NCI-H460 (cell line): ENCODE results near the gene AVEN. TPM values are rescaled to one million over a fixed set of nuclear protein-coding genes. Genes with fewer than 3 reads are reported as not detected.
"Not testable (repeated sequence)": the region's sequence is repeated elsewhere in the genome, so short reads cannot be mapped to it uniquely, and the experiment has no call there.

ENCODE experiments used
- DNase-seq: peaks from one replicate; pipeline ENCODE4 v3.0.0-alpha.2; 2016; ENCODE audit warnings: low read depth; ENCODE audit errors: extremely low read depth
- polyA plus RNA-seq: library from polyadenylated mRNA; depleted of rRNA; stranded (reverse); fragments of >200 nt; gene quantifications from 2 replicates; pipeline ENCODE4 v1.2.3, GENCODE V29; 2014; cell fraction: nucleus; rRNA removed
- total RNA-seq: library from RNA; depleted of rRNA; stranded (reverse); fragments of >200 nt; shearing (Covaris generic); gene quantifications from 2 replicates; pipeline ENCODE4 v1.2.3, GENCODE V29; 2014; rRNA removed

AVEN gene, protein sequence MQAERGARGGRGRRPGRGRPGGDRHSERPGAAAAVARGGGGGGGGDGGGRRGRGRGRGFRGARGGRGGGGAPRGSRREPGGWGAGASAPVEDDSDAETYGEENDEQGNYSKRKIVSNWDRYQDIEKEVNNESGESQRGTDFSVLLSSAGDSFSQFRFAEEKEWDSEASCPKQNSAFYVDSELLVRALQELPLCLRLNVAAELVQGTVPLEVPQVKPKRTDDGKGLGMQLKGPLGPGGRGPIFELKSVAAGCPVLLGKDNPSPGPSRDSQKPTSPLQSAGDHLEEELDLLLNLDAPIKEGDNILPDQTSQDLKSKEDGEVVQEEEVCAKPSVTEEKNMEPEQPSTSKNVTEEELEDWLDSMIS
- 16.5 and 18.1 TPM in 2 replicates for total RNA-seq
- 3.0 and 5.9 TPM in 2 replicates for polyA plus RNA-seq

DNA sequence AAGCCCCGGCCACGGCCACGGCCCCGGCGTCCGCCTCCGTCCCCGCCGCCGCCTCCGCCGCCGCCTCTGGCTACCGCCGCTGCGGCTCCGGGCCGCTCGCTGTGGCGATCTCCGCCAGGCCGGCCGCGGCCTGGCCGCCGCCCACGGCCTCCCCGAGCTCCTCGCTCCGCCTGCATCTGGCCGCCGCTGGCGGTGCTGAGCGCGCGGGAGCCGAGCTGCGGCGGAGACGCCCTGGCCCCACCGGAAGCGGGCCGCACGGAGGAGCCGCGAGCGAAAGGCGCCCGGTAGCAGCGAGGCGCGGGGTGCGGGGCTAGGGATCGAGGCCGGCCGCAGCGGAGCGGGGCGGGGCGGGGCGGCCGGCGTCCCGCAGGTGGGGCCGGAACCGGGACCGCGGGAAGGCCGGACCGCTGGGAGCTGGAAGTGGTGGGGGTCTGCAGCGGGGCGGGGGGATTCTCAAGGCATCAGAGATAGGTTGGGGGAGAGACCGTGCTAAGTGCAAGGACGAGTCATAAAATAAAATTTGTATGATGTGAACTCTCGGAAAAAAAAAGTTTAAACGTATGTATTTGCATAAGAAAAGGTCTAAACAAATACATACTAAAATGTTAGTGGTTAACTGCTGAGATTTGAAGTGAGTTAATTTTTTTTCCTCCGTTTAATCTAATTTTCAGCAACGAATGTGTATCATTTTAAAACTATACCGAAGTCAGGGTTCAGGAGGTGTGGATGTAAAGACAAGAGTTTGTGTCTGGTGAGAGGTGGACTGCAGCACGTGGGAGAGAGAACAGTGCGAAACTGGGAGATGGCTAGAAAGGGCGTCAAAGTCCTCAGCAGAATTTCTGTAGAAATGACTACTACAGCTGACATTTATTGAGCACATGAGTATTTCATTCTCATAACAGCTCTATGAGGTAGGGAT lies at the start of gene AVEN:
Gene AVEN, minus strand, starts transcription at position 334 of the 919 bp plus-strand sequence. Its CDS starts 158 bp downstream, at position 176.
- no peak for DNase-seq

DNA sequence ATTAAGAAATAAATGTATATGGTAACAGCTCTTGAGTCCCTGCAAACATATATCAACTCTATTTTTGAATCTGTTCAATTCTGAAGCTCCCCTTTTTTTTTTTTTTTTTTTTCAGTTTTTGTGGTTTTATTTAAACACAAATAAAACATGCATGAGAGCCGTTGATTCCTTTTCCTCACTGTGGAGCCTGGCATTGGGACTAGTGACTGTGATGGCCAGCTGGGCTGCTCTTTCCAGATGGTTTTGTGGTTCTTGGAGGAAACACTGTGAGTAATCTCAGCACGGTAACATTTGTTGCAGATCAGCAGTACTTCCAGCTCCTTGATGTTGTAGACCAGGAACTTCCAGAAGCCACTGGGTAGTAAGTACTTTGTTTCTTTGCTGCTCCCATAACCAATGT lies 46.7 kb upstream of the AVEN start:
- no peak for DNase-seq

DNA sequence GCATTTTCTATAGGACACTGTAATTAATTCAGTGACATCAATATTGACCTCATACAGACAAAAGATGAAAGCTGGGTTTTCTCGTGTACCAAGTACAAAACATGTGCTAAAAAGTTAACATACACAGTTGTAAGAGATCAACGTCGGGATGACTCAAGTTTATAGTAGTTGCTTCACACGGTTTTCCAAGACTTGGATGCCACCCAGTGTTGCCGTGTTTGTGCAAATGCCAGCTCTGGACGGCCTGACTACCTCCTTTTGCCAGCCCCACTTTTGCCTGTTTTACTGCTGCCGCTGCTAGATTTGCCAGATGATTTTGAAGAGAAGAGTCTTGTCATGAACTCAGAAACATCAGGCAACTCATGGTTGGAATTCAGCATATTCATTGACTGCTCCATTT lies 45.1 kb upstream of the AVEN start:
- peak; percentile 18 for DNase-seq

DNA sequence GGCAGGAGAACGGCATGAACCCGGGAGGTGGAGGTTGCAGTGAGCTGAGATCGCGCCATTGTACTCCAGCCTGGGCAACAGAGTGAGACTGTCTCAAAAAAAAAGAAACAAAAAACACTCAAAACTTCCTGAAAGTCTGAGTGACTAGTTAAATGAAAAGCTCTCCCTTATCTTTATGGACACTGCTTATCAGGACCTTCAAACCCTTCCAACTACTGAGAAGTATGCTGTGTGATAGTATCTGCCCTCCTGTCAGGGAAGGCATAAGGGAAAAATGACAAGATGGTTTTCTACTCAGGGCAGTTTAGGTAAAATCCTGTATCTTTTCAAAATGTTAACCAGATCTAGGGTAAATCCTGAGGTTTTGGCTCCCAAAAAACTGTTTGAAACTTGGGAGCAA lies 40.9 kb upstream of the AVEN start:
- no peak for DNase-seq

DNA sequence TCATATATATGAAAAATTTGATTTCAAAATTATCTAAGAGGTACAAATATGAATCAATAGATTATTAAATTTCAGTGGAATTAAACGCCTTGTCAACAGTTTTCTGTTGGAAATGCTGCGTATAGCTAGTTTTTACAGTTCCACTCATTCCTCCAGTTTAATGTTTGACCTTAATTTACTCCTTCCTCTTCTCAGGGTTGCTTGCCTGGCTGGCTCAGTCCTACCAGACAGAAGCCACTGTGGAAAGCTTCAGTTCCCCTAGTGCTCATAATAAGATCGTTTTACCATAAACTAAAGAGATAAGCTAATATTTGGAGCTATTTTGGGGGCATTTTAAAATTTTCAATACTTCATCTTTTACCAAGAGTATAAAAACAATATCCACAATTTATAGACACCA lies 39.9 kb upstream of the AVEN start:
- no peak for DNase-seq

DNA sequence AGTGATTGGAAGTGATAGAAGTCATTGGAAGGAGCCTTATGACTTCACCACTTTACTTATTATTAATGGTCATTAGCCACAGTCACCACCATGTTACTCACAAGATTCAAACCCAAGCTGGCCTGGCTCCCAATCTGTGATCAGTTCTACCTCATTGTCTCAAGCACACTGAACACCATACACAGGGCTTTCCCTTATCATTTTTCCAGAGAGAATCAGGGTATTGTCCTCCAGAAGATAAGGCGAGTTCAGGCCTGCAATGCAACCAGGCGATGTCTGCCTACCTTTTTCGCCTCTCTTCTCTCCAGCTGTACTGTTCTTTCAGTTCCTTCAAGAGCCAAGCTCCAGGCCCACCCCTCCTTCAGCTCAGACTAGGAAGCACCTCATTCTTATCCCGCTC lies 37.8 kb upstream of the AVEN start:
- DNase-seq, result no peak

DNA sequence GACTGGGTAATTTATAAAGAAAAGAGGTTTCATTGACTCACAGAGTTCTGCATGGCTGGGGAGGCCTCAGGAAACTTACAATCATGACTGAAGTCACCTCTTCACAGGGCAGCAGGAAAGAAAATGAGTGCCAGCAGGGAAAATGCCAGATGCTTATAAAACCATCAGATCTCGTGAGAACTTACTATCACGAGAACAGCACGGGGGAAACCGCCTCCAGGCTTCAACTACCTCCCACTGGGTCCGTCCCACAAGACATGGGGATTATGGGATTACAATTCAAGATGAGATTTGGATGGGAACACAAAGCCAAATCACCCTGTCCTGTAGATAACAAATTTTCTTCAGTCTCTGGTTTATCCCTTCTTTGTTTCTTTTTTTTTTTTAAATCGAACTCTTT lies 31.0 kb upstream of the AVEN start:
- DNase-seq, result no peak

DNA sequence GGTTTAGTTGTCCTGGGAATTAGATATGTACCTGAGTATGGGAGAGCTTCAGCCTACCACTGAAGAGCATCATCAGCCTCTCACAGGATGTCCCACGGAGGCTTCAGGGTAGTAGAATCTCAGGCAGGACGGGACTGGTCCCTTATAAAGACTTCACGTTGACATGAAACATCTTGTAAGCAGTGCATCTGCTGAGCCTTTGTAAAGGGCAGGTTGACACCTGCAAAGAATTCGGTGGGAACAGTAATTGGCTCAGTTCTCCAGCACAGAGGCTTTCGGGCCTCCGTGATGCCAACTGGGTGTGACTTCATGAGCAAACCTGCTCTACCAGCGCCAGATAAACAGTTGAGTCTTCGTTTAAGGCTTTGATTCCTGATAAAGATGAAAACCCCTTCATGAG lies 26.9 kb upstream of the AVEN start:
- no peak for DNase-seq

DNA sequence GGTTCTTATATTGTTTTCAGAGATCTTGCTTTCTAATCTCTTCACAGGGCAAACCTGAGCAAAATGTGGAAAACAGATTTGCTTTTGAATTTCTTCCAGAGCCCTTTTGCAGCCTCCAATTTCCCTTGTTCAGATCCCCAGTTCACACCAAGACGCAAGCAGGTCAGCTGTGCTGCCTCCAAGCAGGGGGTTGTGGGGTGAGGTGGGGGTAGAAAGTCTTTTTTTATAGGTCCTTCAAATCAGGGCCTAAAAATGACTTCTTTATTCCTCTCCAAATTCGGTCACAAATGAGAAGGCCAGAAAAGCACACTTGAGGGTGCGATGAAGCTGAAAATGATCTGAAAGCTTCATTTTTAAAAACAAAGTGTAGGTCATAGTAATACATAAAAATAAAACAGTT lies 26.3 kb upstream of the AVEN start:
- DNase-seq, result no peak

DNA sequence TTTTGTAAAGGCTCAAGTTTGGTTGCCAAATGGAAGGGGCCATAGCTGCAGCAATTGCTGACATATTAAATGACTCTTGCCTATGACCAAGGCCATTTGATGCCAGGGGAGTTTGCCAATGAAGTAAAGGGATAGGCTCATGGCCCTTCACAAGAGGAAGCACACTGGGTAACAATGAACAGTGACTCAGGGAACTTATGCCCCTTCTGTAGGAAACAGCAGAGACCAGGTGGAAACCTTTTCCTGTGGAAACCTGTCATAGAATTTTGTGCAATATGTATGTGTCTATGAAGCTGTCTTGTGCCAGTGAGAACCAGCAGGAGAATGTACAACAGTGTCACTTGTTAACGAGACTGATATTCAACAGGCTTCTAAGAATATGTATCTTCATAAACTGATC lies 25.4 kb upstream of the AVEN start:
- DNase-seq, result no peak

DNA sequence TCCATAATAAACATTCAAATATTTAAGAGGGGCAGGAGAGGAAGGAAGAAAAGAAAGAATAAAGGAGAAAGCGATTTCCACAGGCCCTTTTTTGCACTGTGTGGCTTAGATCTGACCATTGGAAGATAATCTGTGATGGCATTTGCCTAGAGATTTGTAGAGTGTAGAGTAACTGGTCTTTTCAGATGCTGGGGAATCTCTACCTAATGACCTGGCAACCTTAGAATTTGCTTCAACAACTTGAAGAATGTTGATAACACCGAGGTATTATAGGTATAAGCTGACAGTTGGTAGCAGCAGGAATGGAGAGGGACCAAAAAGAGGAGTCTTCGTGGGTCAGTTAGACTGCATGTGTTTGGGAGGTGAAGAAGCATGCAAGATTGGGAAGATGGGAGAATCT lies 20.9 kb upstream of the AVEN start:
- DNase-seq, result no peak

DNA sequence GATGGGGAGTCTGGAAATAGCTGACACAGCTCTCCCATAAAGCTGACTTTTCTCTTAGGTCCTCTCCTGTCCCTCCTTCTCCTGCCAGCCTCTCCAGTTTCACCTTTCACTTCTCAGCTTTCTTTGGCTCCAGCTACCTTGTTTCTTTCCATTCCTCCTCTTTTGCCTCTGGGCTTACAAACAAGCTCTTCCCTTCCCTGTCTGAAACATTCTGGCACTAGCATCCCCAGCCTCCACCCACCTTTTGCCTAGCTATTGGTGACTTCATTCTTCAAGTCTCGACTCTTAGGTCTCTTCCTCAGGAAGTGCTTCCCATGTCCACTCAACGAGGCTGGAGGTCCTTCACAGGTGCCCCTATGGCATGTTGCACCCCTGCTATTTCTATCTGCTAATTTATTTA lies 20.5 kb upstream of the AVEN start:
- DNase-seq, result no peak

DNA sequence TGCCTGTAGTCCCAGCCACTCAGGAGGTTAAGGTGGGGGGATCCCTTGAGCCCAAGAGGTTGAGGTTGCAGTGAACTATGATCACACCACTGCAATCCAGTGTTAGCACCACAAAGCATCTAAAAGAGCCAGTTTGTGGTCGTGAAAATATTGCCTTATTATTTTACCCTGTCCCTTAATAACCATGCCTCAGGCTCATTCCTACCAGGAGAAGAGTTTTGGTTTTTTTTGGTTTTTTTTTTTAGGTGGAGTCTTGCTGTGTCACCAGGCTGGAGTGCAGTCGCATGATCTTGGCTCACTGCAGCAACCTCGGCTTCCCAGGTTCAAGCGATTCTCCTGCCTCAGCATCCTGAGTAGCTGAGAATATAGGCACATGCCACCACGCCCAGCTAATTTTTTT lies 17.9 kb upstream of the AVEN start:
- no peak for DNase-seq

DNA sequence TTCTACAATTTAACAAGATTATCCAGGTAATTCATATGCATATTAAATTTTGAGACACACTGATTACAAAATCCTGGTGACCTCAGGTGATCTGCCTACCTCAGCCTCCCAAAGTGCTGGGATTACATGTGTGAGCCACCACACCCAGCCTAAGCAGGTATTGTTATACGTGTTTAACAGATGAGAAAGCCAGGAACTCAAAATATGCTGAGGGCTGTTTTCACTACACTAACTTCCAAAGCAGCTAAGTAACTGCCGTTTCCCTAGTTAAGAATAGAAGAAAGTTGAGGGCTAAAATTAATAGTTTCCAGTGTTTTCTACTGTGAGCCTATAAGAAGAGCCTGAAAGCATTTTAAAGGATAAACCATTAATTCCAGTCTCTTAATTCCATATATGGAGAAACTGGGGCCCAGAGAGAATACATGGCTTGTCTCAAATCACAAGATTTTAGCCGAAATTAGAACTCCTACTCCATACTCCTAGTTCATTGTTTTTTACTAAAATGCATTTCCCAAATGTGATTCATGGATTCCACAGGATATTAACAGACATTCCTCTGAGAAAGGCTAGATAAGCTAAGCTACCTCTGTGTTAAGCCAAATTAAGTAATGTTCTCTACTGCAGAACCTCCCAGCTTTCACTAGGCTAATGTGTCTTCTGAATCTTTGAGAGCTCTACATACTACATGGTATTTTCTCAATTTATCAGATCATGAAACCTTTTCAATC lies 17.0 kb upstream of the AVEN start:
- no peak for DNase-seq

DNA sequence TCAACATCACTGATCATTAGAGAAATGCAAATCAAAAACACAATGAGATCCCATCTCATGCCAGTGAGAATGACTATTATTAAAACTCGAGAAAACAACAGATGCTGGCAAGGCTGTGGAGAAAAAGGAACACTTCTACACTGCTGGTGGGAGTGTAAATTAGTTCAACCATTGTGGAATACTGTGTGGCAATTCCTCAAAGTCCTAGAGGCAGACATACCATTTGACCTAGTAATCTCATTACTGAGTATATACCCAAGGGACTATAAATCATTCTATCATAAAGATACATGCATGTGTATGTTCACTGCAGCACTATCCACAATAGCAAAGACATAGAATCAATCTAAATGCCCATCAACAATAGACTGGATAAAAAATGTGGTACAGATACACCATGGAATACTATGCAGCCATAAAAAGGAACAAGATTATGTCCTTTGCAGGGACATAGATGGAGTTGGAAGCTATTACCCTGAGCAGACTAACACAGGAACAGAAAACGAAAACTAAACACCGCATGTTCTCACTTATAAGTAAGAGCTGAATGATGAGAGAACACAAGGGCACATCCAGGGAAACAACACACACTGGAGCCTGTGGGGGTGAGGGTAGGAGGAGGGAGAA lies 15.2 kb upstream of the AVEN start:
- no peak for DNase-seq

DNA sequence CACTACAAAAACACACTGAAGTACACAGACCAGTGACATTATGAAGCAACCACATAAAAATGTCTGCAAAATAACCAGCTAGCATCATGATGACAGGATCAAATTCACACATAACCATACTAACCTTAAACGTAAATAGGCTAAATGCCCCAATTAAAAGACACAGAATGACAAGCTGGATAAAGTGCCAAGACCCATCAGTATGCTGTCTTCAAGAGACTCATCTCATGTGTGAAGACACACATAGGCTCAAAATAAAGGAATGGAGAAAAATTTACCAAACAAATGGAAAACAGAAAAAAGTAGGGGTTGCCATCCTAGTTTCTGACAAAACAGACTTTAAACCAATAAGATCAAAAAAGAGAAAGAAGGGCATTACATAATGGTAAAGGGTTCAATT lies 11.4 kb upstream of the AVEN start:
- DNase-seq, result not testable (repeated sequence)

DNA sequence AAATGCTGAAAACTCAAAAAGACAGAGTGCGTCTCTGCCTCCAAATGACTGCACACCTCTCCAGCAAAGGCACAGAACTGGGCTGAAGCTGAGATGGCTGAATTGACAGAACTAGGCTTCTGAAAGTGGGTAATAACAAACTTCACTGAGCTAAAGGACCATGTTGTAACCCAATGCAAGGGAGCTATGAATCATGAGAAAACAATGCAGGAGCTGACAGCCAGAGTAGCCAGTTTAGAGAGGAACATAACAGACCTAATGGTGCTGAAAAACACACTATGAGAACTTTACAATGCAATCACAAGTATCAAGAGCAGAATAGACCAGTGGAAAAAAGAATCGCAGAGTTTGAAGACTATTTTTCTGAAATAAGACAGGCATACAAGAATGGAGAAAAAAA lies 10.1 kb upstream of the AVEN start:
- no peak for DNase-seq

DNA sequence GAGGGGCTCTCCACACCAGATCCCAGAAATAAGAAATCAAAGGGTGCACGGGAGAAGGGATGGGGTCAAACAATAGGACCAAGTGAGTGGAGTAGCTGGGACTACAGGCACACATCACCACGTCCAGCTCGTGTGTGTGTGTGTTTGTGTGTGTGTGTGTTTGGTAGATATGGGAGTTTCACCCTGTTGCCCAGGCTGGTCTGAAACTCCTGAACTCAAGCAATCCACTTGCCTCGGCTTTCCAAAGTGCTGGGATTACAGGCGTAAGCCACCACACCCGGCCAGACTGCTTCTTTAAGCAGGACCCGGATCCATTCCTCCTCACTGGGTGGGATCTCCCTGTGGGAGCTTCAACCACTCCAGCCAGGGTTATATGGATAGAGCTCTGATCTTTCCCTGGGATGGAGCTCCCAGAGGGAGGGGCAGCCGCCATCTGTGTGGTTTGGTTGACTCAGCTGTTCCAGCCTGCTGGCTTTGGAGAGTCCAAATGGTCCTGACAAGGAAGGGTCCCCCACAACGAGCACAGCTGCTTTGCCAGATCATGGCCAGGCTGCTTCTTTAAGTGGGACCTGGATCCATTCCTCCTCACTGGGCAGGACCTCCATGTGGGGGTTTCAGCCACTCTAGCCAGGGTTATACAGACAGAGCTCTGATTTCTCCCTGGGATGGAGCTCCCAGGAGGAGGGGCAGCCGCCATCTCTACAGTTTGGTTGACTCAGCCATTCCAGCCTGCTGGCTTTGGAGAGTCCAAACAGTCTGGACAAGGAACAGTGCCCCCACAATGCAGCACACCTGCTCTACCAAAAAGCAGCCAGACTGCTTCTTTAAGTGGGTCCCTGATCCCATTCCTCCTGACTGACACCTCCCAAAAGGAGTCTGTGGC lies 9.1 kb upstream of the AVEN start:
- no peak for DNase-seq

DNA sequence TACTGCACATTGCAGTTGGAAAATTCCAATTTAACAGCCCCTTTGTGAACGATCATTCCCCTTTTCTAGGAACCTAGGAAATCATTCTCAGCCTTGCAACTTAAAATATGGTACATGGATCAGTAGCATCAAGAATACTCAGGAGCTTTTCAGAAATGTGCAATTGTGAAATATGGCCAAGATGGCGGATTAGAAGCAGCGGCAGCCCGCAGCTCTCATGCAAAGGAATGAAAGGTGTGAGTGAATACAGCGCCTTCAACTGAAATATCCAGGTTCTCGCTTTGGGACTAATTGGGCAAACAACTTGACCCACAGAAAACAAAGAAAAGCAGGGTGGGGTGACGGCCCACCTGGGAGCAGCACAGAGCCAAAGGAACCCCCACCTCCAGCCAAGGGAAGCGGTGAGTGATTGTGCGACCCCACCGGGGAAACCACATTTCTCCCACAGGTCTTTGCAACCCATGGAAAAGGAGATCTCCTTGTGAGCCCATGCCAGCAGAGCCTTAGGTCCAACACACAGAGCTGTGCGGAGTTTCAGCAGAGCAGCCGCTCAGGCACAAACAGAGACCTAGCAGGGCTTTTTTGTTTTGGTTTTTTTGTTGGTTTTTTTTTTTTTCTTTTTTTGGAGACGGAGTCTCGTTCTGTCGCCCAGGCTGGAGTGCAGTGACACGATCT lies 7.6 kb upstream of the AVEN start:
- no peak for DNase-seq
